SJSA1 (cell line): Measurements from ENCODE around the gene RAD51B. TPM values are rescaled to one million over a fixed set of nuclear protein-coding genes. Genes with fewer than 3 reads are reported as not detected.

Experiments used
- DNase-seq, 2 experiments: peaks; one replicate each; pipeline ENCODE4 v3.0.0-alpha.2; 2015 to 2020; ENCODE audit warnings: low spot score in 2 of 2, low read depth in 1 of 2
- H3K27ac ChIP-seq: fragments of 250-450 bp; sonication (Bioruptor Pico); 2 replicates; pipeline ENCODE4 v1.5.1; 2020; ENCODE audit warnings: mild to moderate bottlenecking, moderate library complexity
- H3K27me3 ChIP-seq: fragments of 250-450 bp; sonication (Bioruptor Pico); replicated peaks from 2 replicates; pipeline ENCODE4 v1.5.1; 2020; ENCODE audit warnings: mild to moderate bottlenecking, moderate library complexity
- H3K36me3 ChIP-seq: fragments of 250-450 bp; sonication (Bioruptor Pico); 2 replicates; pipeline ENCODE4 v1.5.1; 2020; ENCODE audit warnings: mild to moderate bottlenecking
- H3K4me1 ChIP-seq: fragments of 250-450 bp; sonication (Bioruptor Pico); replicated peaks from 2 replicates; pipeline ENCODE4 v1.6.1; 2021; ENCODE audit warnings: mild to moderate bottlenecking
- H3K4me3 ChIP-seq: fragments of 250-450 bp; sonication (Bioruptor Pico); 2 replicates; pipeline ENCODE4 v1.5.1; 2020; ENCODE audit warnings: mild to moderate bottlenecking
- H3K9me3 ChIP-seq: fragments of 250-450 bp; sonication (Bioruptor Pico); replicated peaks from 2 replicates; pipeline ENCODE4 v1.5.1; 2020; ENCODE audit warnings: mild to moderate bottlenecking
- total RNA-seq: library from RNA; depleted of rRNA; stranded (reverse); fragments of >200 nt; shearing (Covaris generic); gene quantifications from 2 replicates; pipeline ENCODE4 v1.2.3, GENCODE V29; 2014

RAD51B gene
- total RNA-seq, 1 experiment from 2014 or later = 4.7 TPM

DNA sequence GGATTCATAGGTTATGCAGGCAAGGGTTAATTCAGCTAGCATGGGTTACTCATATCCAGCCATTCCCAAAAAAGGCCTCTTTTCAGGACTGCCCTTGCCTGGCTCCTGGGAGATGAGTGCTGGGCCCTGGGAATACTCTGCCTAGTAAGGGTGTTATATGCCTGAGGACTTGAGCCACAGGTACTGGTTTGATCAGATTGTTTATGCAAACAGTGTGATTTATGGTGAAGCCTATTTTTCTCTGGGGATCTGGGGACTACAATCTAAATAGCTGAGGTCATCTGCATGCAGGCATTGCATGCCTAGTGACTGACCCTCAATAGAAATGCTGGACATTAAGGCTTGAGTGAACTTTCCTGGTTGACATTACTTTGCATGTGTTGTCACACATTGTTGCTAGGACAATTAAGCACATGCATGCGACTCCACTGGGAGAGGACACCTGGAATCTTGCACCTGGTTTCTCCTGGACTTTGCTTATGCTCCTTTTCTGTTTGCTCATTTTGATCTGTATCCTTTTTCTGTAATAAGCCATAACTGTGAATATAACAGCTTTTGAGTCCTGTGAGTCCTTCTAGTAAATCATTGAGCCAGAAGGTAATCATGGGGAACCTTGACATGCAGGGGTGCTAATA, 73.0 kb downstream of the RAD51B start:
- Histone ChIP-seq H3K27me3 (no peaks in the 10 kb centered on the region), H3K4me1 (no peaks in the 10 kb centered on the region), H3K4me3 (no peak overlapping the region), H3K36me3 (no peaks in the 10 kb centered on the region), H3K9me3 (no peaks in the 10 kb centered on the region), H3K27ac (no peak overlapping the region)
- no peak for DNase-seq

DNA sequence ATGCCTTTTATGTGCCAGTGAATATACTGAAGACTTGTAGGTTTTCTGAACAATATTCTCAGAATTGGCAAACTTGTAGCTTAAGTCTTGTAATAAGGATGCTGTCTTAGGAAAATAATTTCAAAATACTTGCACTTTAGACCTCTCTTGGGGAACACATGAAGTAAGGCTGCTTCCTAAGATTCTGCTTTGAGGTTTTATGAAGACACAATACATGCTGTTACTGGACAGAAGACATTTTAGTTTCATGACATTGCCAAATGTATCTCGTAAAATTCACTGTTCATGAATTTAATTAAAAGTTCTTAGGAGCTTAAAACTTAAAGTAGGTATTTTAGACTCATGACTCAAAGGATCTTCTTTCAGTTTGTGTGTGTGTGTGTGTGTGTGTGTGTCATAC, 80.7 kb downstream of the RAD51B start:
- Histone ChIP-seq H3K36me3 (no peaks in the 10 kb centered on the region), H3K4me1 (no peaks in the 10 kb centered on the region), H3K27ac (no peak overlapping the region), H3K27me3 (no peaks in the 10 kb centered on the region), H3K4me3 (no peak overlapping the region), H3K9me3 (0 out of 2 replicates have a peak, but pooled peaks cover 3% of the 10 kb centered on the region)
- DNase-seq = no peak

DNA sequence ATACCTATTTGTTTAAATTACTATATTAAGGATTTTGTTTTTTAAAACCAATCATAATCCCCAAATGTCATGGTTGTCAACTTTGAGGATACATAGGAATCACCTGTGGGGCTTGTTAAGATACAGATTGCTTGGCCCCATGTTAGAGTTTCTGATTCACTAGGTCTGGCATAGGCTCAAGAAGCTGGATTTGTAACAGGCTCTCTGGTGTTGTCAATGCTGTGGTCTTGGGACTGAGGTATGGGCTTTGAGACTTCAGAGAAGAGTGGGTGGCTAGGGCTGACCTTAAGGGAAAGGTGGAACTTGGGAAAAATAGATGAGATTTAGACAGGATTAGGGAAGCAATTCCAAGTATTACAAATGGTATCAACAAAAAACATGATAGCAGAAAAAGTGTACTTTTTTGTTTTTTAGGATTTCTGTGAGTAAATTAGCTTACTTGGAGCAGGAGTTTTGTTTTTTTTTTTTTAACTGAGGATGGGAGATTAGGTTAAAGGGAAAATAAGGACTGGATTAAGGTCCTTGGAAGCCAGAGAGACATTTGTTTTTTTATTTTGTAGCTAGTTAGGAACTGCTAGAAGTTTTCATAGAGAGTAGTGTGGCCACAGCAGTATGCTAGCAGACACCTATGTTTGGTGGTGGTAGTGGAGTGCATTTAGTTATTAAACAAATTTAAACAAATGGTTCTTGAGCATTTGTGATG, 88.6 kb downstream of the RAD51B start:
- Histone ChIP-seq H3K9me3 (no peaks in the 10 kb centered on the region), H3K4me1 (no peaks in the 10 kb centered on the region), H3K4me3 (no peak overlapping the region), H3K27ac (no peak overlapping the region), H3K27me3 (no peaks in the 10 kb centered on the region; the same call in 1 of the 2 replicates), H3K36me3 (no peaks in the 10 kb centered on the region)
- no peak for DNase-seq

DNA sequence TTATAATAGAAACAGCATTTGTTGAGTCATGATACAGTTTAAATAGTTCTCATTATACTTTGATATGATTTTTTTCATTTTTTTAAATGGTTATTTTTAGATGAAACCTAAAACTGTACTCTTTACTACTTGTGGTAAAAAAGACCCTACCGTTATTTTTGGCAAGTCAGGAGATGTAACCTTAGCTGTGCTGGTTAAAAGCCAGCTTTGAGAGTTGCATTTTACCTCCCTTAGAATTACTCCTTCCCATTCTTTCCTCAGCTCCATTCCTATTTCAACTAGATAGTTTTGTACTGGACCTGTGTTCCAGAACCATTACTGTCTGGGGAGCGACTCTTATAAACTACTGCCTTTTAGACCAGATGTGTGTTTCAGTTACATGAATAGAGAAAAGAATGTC, 92.0 kb downstream of the RAD51B start:
- Histone ChIP-seq H3K27ac (no peak overlapping the region), H3K4me3 (no peak overlapping the region), H3K4me1 (no peaks in the 10 kb centered on the region), H3K36me3 (no peaks in the 10 kb centered on the region), H3K27me3 (no peaks in the 10 kb centered on the region; the same call in 1 of the 2 replicates), H3K9me3 (no peaks in the 10 kb centered on the region)
- no peak for DNase-seq

DNA sequence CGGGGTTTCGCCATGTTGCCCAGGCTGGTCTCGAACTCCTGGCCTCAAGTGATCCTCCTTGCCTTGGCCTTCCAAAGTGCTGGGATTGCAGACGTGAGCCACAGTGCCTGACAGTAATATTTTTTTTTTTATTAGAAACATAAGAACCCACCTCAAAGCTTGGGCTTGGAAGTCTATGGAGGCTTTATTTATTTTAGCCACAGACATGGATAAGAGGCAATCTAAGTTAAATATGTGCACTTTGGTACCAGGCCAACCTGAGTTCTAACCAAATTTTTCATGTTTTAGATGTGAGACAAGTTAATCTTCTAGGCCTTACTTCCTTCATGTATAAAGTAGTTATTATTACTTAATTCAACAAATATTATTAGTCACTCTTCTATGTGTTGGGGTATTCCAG, 96.9 kb downstream of the RAD51B start:
- no peak overlapping the region for H3K27ac ChIP-seq
- no peaks in the 10 kb centered on the region for H3K27me3 ChIP-seq
- no peaks in the 10 kb centered on the region for H3K36me3 ChIP-seq
- H3K4me3 ChIP-seq = no peak overlapping the region
- no peaks in the 10 kb centered on the region for H3K4me1 ChIP-seq
- no peak for DNase-seq
- H3K9me3 ChIP-seq = no peaks in the 10 kb centered on the region

DNA sequence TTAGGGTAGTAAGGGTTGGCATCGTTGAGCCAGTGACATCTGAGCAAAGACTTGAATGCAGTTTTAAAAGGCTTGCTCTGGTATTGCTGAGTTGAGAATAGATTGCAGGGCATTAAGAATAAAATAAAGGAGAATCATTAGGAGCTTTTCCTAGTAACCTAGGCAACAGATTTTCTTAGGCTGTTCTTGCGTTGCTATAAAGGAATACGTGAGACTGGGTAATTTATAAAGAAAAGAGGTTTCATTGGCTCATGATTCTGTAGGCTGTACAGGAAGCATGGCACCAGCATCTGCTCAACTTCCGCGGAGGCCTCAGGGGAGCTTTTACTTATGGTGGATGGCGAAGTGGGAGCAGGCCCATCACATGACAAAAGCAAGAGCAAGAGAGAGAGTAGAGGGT, 97.4 kb downstream of the RAD51B start:
- Histone ChIP-seq H3K4me1 (no peaks in the 10 kb centered on the region), H3K27ac (no peak overlapping the region), H3K27me3 (no peaks in the 10 kb centered on the region), H3K9me3 (no peaks in the 10 kb centered on the region), H3K36me3 (no peaks in the 10 kb centered on the region), H3K4me3 (no peak overlapping the region)
- no peak for DNase-seq

DNA sequence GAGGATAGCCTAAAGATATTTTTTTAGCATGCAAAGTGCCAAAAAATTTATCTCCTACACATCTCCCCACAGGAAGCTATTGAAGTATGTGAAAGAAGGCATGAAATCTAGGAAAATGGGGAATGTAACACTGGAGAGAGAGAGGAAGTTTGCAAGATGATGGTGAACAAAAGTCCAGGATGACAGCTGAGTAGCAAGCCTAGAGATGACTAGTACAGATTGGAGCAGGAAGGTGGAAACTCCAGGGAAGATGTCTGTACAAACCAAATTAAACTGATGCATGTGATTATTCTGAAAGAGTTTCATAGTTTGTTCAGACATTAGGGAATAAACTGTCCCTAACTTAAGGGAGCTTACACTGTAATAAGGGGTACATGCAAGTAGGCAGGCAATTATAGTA, 99.3 kb downstream of the RAD51B start:
- H3K27me3 ChIP-seq = no peaks in the 10 kb centered on the region
- H3K9me3 ChIP-seq = no peaks in the 10 kb centered on the region
- DNase-seq = no peak
- H3K27ac ChIP-seq = no peak overlapping the region
- H3K4me1 ChIP-seq = no peaks in the 10 kb centered on the region
- no peak overlapping the region for H3K4me3 ChIP-seq
- no peaks in the 10 kb centered on the region for H3K36me3 ChIP-seq

DNA sequence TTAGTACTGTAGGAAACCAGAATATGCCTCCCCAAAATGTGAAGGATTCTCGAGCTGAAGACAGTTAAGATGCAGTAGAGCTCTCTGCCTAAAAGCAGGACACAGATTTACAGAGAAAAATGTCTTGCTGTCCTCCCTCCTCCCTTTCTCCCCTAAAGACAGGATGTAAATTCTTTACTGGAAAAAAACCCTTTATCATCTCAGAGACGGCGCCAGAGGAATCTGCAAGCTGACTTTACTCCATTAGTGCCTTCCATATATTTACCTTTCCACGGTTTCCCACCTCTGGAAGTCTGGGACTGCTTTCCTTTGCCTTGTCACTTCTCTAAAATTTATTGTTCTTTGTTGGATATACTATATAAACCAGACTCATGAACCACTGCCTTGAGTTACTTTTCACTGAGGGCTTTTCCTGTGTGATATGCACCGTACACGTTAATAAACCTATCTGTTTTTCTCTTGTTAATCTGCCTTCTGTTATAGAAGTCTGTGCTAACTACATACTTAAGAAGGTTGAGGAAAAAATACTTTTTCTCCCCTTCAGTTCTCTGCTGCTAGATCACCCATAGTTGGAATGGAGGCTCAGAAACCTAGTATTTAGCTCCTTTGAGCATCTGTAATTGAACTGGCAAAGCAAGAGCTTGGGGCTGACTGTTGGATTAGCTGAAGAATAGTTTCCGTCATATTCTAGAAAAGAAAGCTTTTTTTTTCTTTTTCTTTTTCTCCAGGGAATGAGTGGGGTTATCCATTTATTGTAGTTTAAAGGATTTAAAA, 99.9 kb downstream of the RAD51B start:
- Histone ChIP-seq H3K27ac (no peak overlapping the region), H3K36me3 (no peaks in the 10 kb centered on the region), H3K9me3 (no peaks in the 10 kb centered on the region), H3K27me3 (no peaks in the 10 kb centered on the region), H3K4me3 (no peak overlapping the region), H3K4me1 (no peaks in the 10 kb centered on the region)
- no peak for DNase-seq

DNA sequence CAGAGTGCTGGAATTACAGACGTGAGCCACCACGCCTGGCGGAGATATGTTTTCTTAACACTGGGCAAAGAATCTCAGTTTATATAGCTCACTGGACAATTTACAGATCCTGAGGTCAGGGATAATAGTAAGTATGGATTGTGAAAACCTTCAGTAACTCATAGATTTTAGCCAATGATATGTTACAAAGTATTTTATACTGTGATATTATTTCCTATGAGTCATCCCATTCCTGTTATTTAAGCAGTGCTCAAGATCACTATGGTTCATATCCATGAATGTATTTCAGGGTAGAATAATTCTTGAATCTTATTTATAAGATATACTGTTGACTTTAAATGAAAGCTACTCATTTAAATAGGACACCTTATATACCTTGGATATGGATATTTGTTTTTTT, 107.2 kb downstream of the RAD51B start:
- DNase-seq = no peak
- Histone ChIP-seq H3K4me1 (no peaks in the 10 kb centered on the region), H3K4me3 (no peak overlapping the region), H3K36me3 (no peaks in the 10 kb centered on the region), H3K27me3 (no peaks in the 10 kb centered on the region), H3K27ac (no peak overlapping the region), H3K9me3 (no peaks in the 10 kb centered on the region)

DNA sequence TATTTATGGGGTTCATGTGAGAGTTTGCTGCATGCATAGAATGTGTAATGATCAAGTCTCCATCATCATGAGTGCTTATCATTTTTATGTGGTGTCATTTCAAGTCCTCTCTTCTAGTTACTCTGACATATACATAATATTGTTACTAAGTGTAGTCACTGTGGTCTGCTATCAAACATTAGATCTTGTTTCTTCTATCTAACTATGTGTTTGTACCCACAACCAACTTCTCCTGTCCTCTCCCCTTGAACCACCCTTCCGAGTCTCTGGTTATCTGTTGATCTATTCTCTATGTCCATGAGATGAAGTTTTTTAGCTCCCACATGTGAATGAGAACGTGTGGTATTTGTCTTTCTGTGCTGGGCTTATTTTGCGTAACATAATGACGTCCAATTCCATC, 107.7 kb downstream of the RAD51B start:
- no peaks in the 10 kb centered on the region for H3K27me3 ChIP-seq
- no peaks in the 10 kb centered on the region for H3K4me1 ChIP-seq
- H3K9me3 ChIP-seq = no peaks in the 10 kb centered on the region
- H3K27ac ChIP-seq = no peak overlapping the region
- no peaks in the 10 kb centered on the region for H3K36me3 ChIP-seq
- no peak overlapping the region for H3K4me3 ChIP-seq
- no peak for DNase-seq

DNA sequence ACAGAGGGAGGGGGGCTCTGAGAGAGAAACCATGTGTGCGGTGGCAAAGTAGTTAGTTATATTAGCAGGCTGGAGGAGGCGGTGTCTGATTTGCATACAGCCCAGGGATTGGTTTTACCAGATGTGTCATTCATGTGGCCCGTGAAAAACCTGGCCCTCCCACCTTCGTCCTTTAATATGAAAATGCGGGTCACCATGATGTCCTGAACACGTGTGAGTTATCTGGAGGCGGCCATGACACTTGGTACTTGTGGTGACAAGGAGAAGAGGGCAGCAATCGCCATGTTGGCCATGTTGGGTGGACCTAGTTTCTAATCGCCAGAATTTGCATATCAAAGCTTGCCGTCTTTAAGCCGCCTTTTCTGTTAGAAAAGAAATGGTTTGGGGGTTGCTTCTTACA, 108.8 kb downstream of the RAD51B start:
- H3K36me3 ChIP-seq = no peaks in the 10 kb centered on the region
- H3K4me1 ChIP-seq = peaks cover under 1% of the 10 kb centered on the region; the same call in 1 of the 2 replicates
- H3K27me3 ChIP-seq = no peaks in the 10 kb centered on the region
- H3K9me3 ChIP-seq = no peaks in the 10 kb centered on the region
- H3K4me3 ChIP-seq = no peak overlapping the region
- DNase-seq = no peak
- H3K27ac ChIP-seq = no peak overlapping the region

DNA sequence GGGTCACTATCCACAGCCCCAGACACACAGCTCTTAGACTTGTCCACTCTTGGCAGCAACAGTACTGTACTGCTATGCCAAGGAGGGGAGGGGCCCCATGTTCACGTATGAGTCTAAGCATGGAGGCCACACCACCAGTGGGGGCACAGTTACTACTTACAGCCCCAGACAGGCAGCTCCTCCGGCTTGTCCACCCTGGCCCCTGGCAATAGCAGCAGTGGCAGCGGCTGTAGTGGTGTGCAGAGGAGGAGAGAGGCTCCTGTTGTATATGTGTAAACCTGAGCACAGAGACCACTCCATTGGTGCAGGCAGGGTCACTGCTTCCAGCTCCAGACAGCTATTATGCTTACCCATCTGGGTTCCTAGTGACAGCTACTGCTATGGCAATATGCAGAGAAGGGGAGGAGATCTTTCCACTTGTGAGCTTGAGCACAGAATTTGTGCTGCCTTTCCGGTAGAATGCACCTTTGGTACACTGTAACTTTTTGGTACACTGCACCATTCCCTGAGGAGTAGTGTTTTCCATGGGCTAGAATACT, 113.2 kb downstream of the RAD51B start:
- Histone ChIP-seq H3K27ac (no peak overlapping the region), H3K27me3 (no peaks in the 10 kb centered on the region), H3K9me3 (no peaks in the 10 kb centered on the region), H3K4me3 (no peak overlapping the region), H3K36me3 (no peaks in the 10 kb centered on the region), H3K4me1 (peaks cover 15% of the 10 kb centered on the region)
- no peak for DNase-seq

DNA sequence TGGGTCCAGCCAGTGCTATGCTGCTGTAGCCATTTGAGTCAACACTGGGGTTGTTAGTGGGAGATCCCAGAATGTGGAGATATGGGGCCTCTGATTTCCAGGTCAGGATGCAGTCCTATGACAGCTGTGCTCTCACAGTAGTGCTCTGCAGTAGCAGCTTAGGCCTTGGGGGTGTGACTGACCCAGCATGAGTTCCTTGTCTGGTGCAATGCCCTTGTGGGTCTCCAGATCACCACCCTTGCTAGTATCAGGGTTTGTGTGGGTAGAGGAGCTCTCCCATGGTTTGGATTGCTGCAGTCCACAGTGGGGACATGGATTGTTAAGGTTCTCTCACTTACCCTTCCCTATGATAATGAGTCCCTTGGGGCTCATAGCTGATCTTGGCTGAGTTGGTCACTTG, 113.7 kb downstream of the RAD51B start:
- Histone ChIP-seq H3K27ac (no peak overlapping the region), H3K36me3 (no peaks in the 10 kb centered on the region), H3K4me3 (no peak overlapping the region), H3K27me3 (no peaks in the 10 kb centered on the region), H3K4me1 (peaks cover 15% of the 10 kb centered on the region), H3K9me3 (no peaks in the 10 kb centered on the region)
- DNase-seq = no peak

DNA sequence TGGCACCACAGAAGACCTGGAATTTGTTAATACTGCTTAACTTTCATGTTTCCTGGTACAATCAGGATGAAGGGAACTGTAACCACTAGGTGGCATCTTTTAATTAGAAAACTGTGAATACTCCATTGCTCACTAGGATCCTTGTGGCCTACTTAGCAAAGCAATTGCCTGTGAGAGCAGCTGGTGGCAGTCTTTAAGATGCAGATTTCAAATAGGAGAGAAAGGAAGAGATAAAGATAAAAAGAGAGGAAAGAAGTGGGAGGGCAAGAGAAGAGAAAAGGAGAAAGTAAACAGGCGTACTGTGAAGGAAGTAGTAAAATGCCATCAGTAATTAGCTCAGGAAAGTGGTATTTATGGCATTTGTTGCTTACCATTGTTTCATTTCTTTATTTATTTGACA, 114.5 kb downstream of the RAD51B start:
- Histone ChIP-seq H3K27ac (peak overlapping the region; percentile 15; the same call in 1 of the 2 replicates), H3K4me1 (peaks cover 15% of the 10 kb centered on the region), H3K4me3 (no peak overlapping the region), H3K36me3 (no peaks in the 10 kb centered on the region), H3K27me3 (no peaks in the 10 kb centered on the region), H3K9me3 (no peaks in the 10 kb centered on the region)
- peak in 1 of 2 experiments; percentile 59 for DNase-seq
